Astrocyte of the spinal cord (primary cell): Measurements from ENCODE around the gene UGT1A3.

Experiments
- DNase-seq: peaks from one replicate; pipeline ENCODE4 v3.0.0; 2011; ENCODE audit warnings: low read depth, low spot score
- H3K4me3 ChIP-seq: 2 replicates; pipeline ENCODE4 v1.5.1; 2011; ENCODE audit warnings: low read depth, mild to moderate bottlenecking, low read length, moderate library complexity
- in situ Hi-C: cut with HindIII; loops from 2 replicates; pipeline ENCODE4 v1.10.0; 2017; ENCODE audit warnings: low sequenced_read_pairs
- TF ChIP-seq, protein P1 (sequence below): IDR thresholded peaks from 2 replicates; pipeline ENCODE4 v1.5.1; 2012; ENCODE audit warnings: low read depth, mild to moderate bottlenecking, low read length, inconsistent platforms

The UGT1A3 gene

DNA sequence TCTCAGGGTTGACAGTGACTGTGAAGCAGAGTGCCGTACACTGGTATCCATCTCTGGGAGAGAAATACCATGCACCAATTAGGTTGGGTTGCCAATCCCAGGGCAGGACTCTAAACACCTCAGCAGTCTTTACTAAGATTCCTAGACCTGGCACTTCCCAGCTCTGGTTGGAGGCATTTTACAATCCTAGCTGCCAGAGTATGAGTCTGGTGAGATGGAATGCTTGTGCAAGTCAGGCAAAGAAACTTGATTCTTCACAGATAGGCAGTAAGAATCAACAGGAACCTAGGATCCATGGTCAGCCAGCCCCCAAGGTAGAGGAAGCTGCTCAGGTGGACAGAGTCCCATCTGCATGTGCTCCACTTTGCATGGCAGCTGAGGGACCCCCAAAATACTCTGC, 22.1 kb upstream of the UGT1A3 start:
- TF ChIP-seq, protein P1, sequence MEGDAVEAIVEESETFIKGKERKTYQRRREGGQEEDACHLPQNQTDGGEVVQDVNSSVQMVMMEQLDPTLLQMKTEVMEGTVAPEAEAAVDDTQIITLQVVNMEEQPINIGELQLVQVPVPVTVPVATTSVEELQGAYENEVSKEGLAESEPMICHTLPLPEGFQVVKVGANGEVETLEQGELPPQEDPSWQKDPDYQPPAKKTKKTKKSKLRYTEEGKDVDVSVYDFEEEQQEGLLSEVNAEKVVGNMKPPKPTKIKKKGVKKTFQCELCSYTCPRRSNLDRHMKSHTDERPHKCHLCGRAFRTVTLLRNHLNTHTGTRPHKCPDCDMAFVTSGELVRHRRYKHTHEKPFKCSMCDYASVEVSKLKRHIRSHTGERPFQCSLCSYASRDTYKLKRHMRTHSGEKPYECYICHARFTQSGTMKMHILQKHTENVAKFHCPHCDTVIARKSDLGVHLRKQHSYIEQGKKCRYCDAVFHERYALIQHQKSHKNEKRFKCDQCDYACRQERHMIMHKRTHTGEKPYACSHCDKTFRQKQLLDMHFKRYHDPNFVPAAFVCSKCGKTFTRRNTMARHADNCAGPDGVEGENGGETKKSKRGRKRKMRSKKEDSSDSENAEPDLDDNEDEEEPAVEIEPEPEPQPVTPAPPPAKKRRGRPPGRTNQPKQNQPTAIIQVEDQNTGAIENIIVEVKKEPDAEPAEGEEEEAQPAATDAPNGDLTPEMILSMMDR, result no peak
- in situ Hi-C loops, result no loop called here
- H3K4me3 ChIP-seq, result no peak overlapping the region
- DNase-seq, result peak; percentile 29

DNA sequence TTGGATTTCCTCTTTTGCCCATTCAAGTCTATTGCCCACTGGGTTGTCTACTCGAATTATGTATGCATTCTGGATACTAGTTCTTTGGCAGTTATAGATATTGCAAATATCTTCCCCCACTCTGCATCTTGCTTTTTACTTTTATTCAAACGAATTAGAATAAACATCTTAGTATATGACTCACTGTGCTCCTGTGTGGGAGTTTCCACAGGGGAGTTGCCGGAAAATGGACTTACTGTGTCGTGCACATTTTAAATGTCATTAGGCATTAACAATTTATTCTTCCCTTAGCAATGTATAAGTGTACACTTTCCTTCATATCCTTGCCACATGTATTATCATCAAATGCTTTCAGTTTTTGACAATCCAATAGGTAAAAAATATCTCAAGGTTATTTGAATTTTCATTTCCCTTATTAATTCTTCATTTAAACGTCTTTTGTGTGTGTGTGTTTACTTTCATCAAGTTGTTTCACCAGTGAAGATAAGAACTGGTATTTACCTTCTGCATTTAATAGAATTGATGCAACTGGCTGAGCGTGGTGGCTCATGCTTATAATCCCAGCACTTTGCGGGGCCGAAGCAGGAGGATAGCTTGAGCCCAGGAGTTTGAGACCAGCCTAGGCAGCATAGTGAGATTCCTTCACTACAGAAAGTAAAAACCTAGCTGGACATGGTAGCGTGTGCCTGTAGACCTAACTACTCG, 20.8 kb upstream of the UGT1A3 start:
- peak; percentile 20 for DNase-seq
- no peak overlapping the region for H3K4me3 ChIP-seq
- TF ChIP-seq, protein P1, result no peak
- in situ Hi-C loops, result no loop called here

DNA sequence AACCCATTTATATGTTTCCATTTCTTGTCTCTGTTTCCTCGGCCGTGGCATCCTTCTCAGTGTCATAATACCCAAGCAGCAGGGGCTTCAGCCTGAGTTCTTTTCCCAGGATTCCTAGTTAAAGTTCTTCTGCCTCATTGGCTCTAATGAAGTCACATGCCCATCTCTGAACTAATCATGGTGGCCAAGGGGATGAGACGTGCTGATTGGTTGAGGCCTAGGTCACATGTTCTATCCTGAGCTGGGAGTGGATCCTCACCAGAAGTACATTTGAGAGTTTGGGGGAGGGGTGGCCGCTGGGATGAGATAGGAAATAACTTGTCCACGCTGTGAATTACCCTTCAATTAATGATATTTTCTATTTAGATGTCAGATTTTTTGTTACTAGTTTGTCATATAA, 19.9 kb upstream of the UGT1A3 start:
- H3K4me3 ChIP-seq, result no peak overlapping the region
- DNase-seq, result no peak
- TF ChIP-seq, protein P1, result no peak
- in situ Hi-C loops, result no loop called here

DNA sequence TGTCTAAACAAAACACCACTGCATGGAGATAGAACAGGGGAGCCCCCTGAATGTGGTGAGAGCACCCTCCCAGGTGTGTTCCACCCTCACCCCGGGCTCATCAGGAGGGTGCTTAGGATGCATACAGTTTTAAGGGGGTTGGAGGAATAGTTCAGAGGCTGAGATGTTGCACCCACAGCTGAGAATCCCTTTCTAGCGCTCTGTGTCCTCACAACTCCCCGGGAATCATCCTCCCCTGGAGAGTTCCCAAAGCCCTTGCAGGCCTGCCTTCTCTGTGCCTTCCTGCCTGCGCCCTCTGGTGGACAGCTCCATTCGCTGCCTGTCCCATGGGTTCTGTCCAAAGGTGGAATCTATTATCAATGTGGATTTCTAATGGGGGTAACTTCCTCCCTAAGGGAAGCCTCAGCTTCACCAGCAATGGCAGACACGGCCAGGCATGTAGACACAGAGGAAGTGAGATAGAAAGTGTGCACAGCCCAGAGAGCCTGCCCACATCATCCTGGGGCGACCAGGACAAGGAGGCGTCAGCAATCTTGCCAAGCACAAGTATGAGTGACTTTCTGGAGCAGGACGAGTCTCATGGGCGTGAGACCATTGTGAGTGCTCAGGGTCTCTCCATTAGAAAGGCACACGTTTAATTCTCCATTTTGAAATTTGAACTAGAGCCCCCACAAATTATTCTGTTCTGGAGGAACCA, 17.4 kb upstream of the UGT1A3 start:
- peak; percentile 69 for DNase-seq
- in situ Hi-C loops, result no loop called here
- H3K4me3 ChIP-seq, result no peak overlapping the region
- TF ChIP-seq, protein P1, result peak; percentile 97

DNA sequence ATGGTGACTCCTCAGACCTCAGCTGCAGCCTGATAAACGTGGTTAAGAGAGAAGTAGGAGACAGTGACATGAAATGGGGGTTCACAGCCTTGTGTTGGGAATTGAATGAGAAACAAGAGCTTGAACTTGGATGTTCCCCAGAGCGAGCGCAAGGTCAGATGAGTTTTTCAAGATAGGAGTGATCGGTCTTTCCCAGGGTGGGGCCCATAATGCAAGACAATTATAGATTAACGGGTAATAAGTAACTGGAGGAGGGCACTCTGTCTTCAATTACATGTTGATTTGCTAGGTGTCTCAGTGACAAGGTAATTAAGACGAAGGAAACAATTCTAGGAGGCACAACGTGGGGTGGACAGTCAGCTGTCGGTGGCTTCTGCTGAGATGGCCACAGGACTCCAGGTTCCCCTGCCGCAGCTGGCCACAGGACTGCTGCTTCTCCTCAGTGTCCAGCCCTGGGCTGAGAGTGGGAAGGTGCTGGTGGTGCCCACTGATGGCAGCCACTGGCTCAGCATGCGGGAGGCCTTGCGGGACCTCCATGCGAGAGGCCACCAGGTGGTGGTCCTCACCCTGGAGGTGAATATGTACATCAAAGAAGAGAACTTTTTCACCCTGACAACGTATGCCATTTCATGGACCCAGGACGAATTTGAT, 16.1 kb upstream of the UGT1A3 start, which contains the start of gene UGT1A5:
Gene UGT1A5 (plus strand): TSS at position 297 of the 651 bp plus-strand sequence. CDS start 85 bp downstream, at position 382.
- DNase-seq, result no peak
- H3K4me3 ChIP-seq, result no peak within 1 kb of the TSS
- TF ChIP-seq, protein P1, result no peak
- in situ Hi-C loops, result no loop called here

DNA sequence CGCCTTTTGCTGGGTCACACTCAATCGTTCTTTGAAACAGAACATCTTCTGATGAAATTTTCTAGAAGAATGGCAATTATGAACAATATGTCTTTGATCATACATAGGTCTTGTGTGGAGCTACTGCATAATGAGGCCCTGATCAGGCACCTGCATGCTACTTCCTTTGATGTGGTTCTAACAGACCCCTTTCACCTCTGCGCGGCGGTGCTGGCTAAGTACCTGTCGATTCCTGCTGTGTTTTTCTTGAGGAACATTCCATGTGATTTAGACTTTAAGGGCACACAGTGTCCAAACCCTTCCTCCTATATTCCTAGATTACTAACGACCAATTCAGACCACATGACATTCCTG, 15.6 kb upstream of the UGT1A3 start:
- in situ Hi-C loops, result no loop called here
- TF ChIP-seq, protein P1, result no peak
- no peak for DNase-seq
- no peak overlapping the region for H3K4me3 ChIP-seq
